CD4-positive, alpha-beta T cell (primary cell): ENCODE results near the gene LRRC52. TPM values are rescaled to one million over a fixed set of nuclear protein-coding genes. Genes with fewer than 3 reads are reported as not detected.

ENCODE experiments used
- ATAC-seq: fragments of 200-7000 bp; cut with Tn5 transposase; one replicate; pipeline ENCODE4 v1.10.0; 2022; ENCODE audit warnings: mild to moderate bottlenecking; ENCODE audit not compliant: poor library complexity
- CTCF ChIA-PET: fragments of 350-600 bp; sonication (Branson Sonifier 250); formaldehyde crosslinking; loops from one replicate; lab custom pipeline; 2021; ENCODE audit warnings: antibody characterized with exemption, inconsistent platforms; lab: Charles Lee
- POLR2A ChIA-PET: fragments of 350-600 bp; sonication (Branson Sonifier 250); formaldehyde crosslinking; loops from one replicate; lab custom pipeline; 2021; ENCODE audit warnings: antibody characterized with exemption, inconsistent platforms; lab: Charles Lee
- DNase-seq, 14 experiments: peaks; one replicate each; pipeline ENCODE4 v3.0.0-alpha.2; 2013 to 2020; ENCODE audit warnings: mixed read lengths in 2 of 14
- H3K27ac ChIP-seq, 2 donors: one replicate each; pipeline versions ENCODE4 v1.5.1 to v1.7.0; 2013; ENCODE audit warnings: low read length in 2 of 2, low read depth in 1 of 2, mild to moderate bottlenecking in 1 of 2
- H3K27me3 ChIP-seq, 2 experiments: 1 replicate in 1 of 2; 2 replicates in 1 of 2; pipeline versions ENCODE4 v1.6.1 to v1.7.0; 2013; ENCODE audit warnings: low read length in 2 of 2, control low read depth in 1 of 2, mild to moderate bottlenecking in 1 of 2, moderate library complexity in 1 of 2; ENCODE audit not compliant: insufficient read depth in 2 of 2, control insufficient read depth in 1 of 2
- H3K36me3 ChIP-seq: one replicate; pipeline ENCODE4 v1.6.1; 2013; ENCODE audit warnings: low read length, control low read depth; ENCODE audit not compliant: insufficient read depth
- H3K4me1 ChIP-seq: one replicate; pipeline ENCODE4 v1.6.1; 2013; ENCODE audit warnings: low read length, control low read depth; ENCODE audit not compliant: insufficient read depth
- H3K4me3 ChIP-seq: one replicate; pipeline ENCODE4 v1.5.1; 2013; ENCODE audit warnings: mild to moderate bottlenecking, low read length, moderate library complexity
- H3K9me3 ChIP-seq, 2 experiments: 1 replicate in 1 of 2; 2 replicates in 1 of 2; pipeline versions ENCODE4 v1.6.1 to v1.7.0; 2013; ENCODE audit warnings: low read length in 2 of 2, mild to moderate bottlenecking in 2 of 2, control low read depth in 1 of 2, moderate library complexity in 1 of 2; ENCODE audit not compliant: control insufficient read depth in 1 of 2, insufficient read depth in 1 of 2
- H3K27ac Mint-ChIP-seq: one replicate; pipeline ENCODE4 v1.8.0; 2020; ENCODE audit warnings: mixed read lengths
- H3K27me3 Mint-ChIP-seq: one replicate; pipeline ENCODE4 v1.8.0; 2021; ENCODE audit warnings: mixed read lengths
- H3K36me3 Mint-ChIP-seq: one replicate; pipeline ENCODE4 v1.8.0; 2021; ENCODE audit warnings: low read depth, mixed read lengths
- H3K4me1 Mint-ChIP-seq: one replicate; pipeline ENCODE4 v1.8.0; 2021; ENCODE audit warnings: low read depth, mixed read lengths
- H3K4me3 Mint-ChIP-seq: one replicate; pipeline ENCODE4 v1.8.0; 2020; ENCODE audit warnings: mild to moderate bottlenecking, mixed read lengths
- H3K9me3 Mint-ChIP-seq: one replicate; pipeline ENCODE4 v1.8.0; 2020; ENCODE audit warnings: mixed read lengths
- CTCF ChIP-seq: fragments of 200-600 bp; IDR thresholded peaks from one replicate; pipeline ENCODE4 v1.8.0; 2022; ENCODE audit warnings: antibody characterized with exemption, mild to moderate bottlenecking
- intact Hi-C, 2 experiments: fragments of 100-400 bp; cut with DNase I in 1 of 2; cut with micrococcal nuclease in 1 of 2; formaldehyde crosslinking; loops; one replicate each; pipeline versions ENCODE4 v1.15.1 to v1.9.0; 2023 to 2025; cut with DNase I, micrococcal nuclease
- total RNA-seq, 174 experiments: library from RNA in 2 of 174; stranded (reverse) in 2 of 174; gene quantifications; one replicate each; pipeline ENCODE4 v1.2.3 and lab custom pipeline; 2021 to 2026

LRRC52 gene
- total RNA-seq, 2 experiments from 2014 or later = not detected

GRCh38 chr1:165612062-165612461 is 68.3 kb downstream of the LRRC52 start:
- Mint-ChIP-seq H3K27me3 (peaks cover 55% of the 10 kb centered on the region), H3K4me3 (no peak overlapping the region), H3K4me1 (no peaks in the 10 kb centered on the region), H3K9me3 (no peaks in the 10 kb centered on the region), H3K27ac (no peak overlapping the region), H3K36me3 (no peaks in the 10 kb centered on the region)
- CTCF ChIA-PET = no interaction called here
- Histone ChIP-seq H3K36me3 (no peaks in the 10 kb centered on the region), H3K27ac (no peak overlapping the region), H3K4me3 (no peak overlapping the region), H3K27me3 (peaks cover 11 to 13% of the 10 kb centered on the region in 2 experiments), H3K4me1 (no peaks in the 10 kb centered on the region), H3K9me3 (peaks cover 4 to 7% of the 10 kb centered on the region in 2 experiments)
- DNase-seq = no peak
- POLR2A ChIA-PET = no interaction called here
- intact Hi-C loops = no loop called here
- TF ChIP-seq CTCF = no peak
- no peak for ATAC-seq

Other genes starting within 250 kb of the LRRC52 start
- gene LMX1A, start 187.3 kb upstream of the LRRC52 start, total RNA-seq = not detected
- not detected for gene RXRG, start 98.9 kb upstream of the LRRC52 start, total RNA-seq
- 10 to 100 TPM; 22.0 to 23.5 TPM for gene MGST3, start 87.2 kb downstream of the LRRC52 start, total RNA-seq
- gene ALDH9A1, start 154.6 kb downstream of the LRRC52 start, total RNA-seq = 10 to 100 TPM; 33.9 to 35.5 TPM
- 10 to 100 TPM; 25.7 to 27.4 TPM for gene TMCO1, start 224.9 kb downstream of the LRRC52 start, total RNA-seq